MM.1S (cell line): Measurements from ENCODE around the gene SLC38A10.

Experiments
- DNase-seq: peaks from one replicate; pipeline ENCODE4 v3.0.0-alpha.2; 2015
- H2AFZ ChIP-seq: fragments of 300-600 bp; sonication (generic); 2 replicates; pipeline ENCODE4 v1.6.0; 2016; ENCODE audit warnings: antibody characterized with exemption, low read length
- H3F3A ChIP-seq: fragments of 300-600 bp; sonication (generic); 2 replicates; pipeline ENCODE4 v1.6.1; 2016; ENCODE audit warnings: mild to moderate bottlenecking, antibody characterized with exemption, low read length, moderate library complexity, mixed read lengths; ENCODE audit not compliant: insufficient read depth
- H3K27ac ChIP-seq: fragments of 300-600 bp; sonication (generic); 2 replicates; pipeline ENCODE4 v1.5.1; 2016; ENCODE audit warnings: mild to moderate bottlenecking, low read length
- H3K27me3 ChIP-seq: fragments of 300-600 bp; sonication (generic); replicated peaks from 2 replicates; pipeline ENCODE4 v1.6.0; 2016; ENCODE audit warnings: low read length; ENCODE audit not compliant: insufficient read depth
- H3K36me3 ChIP-seq: fragments of 300-600 bp; sonication (generic); replicated peaks from 2 replicates; pipeline ENCODE4 v1.6.1; 2016; ENCODE audit warnings: mild to moderate bottlenecking, low read length, mixed read lengths; ENCODE audit not compliant: insufficient read depth
- H3K4me1 ChIP-seq: fragments of 300-600 bp; sonication (generic); 2 replicates; pipeline ENCODE4 v1.6.1; 2016; ENCODE audit warnings: low read length, mixed read lengths
- H3K4me2 ChIP-seq: fragments of 300-600 bp; sonication (generic); 2 replicates; pipeline ENCODE4 v1.6.0; 2016; ENCODE audit warnings: low read depth, low read length
- H3K4me3 ChIP-seq: fragments of 300-600 bp; sonication (generic); 2 replicates; pipeline ENCODE4 v1.5.1; 2016; ENCODE audit warnings: low read length, mixed read lengths
- H3K79me2 ChIP-seq: fragments of 300-600 bp; sonication (generic); 2 replicates; pipeline ENCODE4 v1.6.1; 2016; ENCODE audit warnings: mixed run types, low read length, mixed read lengths
- H3K9ac ChIP-seq: fragments of 300-600 bp; sonication (generic); 2 replicates; pipeline ENCODE4 v1.6.1; 2016; ENCODE audit warnings: low read length, mixed read lengths
- H3K9me2 ChIP-seq: fragments of 300-600 bp; sonication (generic); replicated peaks from 2 replicates; pipeline ENCODE4 v1.6.1; 2016; ENCODE audit warnings: mild to moderate bottlenecking, low read length, mixed read lengths; ENCODE audit not compliant: insufficient read depth
- H3K9me3 ChIP-seq: fragments of 300-600 bp; sonication (generic); replicated peaks from 2 replicates; pipeline ENCODE4 v1.6.1; 2016; ENCODE audit warnings: mild to moderate bottlenecking, low read length, mixed read lengths; ENCODE audit not compliant: insufficient read depth
- H4K20me1 ChIP-seq: fragments of 300-600 bp; sonication (generic); 2 replicates; pipeline ENCODE4 v1.6.1; 2016; ENCODE audit warnings: mild to moderate bottlenecking, low read length, moderate library complexity, mixed read lengths; ENCODE audit not compliant: insufficient read depth
- EZH2 ChIP-seq: fragments of 300-600 bp; sonication (generic); optimal IDR thresholded peaks from 2 replicates; pipeline ENCODE3; 2017; ENCODE audit warnings: low read depth, mild to moderate bottlenecking, antibody characterized with exemption, low read length, mixed read lengths
- EZH2phosphoT487 ChIP-seq: fragments of 300-600 bp; sonication (generic); IDR thresholded peaks from 2 replicates; pipeline ENCODE4 v1.6.1; 2018; ENCODE audit warnings: antibody characterized with exemption, low read length
- TF ChIP-seq, protein P1 (sequence below): fragments of 300-600 bp; sonication (generic); IDR thresholded peaks from 2 replicates; pipeline ENCODE4 v1.5.1; 2016; ENCODE audit warnings: antibody characterized with exemption, low read length, mixed read lengths

SLC38A10 gene

DNA sequence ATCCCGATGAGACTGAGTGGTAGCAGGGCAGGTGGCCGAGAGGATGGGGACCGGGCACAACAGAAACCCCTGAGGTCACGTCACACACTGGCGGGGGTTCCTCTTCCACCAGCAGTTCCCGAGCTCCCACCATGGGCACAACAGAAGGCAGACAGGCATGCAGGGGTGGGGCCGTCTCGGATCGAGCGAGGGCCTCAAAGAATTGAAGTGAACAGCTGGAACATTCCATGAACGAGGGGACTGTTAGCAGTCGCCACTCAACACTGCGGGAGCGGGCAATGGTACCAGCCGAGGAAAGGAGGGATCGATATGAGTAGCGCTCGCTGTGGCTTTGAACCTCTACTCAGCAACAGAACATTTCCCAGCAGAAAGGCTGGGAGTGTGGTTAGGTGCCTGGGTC is 77.6 kb downstream of the SLC38A10 start:
- Histone ChIP-seq H3K9me2 (no peaks in the 10 kb centered on the region), H3K27ac (no peak overlapping the region), H2AFZ (no peak overlapping the region), H3K9ac (no peak overlapping the region), H3K4me3 (no peak overlapping the region), H3F3A (no peaks in the 10 kb centered on the region), H3K4me1 (0 out of 2 replicates have a peak, but pooled peaks cover 6% of the 10 kb centered on the region), H4K20me1 (no peaks in the 10 kb centered on the region), H3K9me3 (no peaks in the 10 kb centered on the region), H3K36me3 (no peaks in the 10 kb centered on the region), H3K4me2 (no peak overlapping the region), H3K79me2 (peaks cover 12% of the 10 kb centered on the region; the same call in 1 of the 2 replicates), H3K27me3 (no peaks in the 10 kb centered on the region)
- DNase-seq = no peak
- no peak for TF ChIP-seq EZH2phosphoT487
- TF ChIP-seq EZH2 = no peak
- TF ChIP-seq, protein P1, sequence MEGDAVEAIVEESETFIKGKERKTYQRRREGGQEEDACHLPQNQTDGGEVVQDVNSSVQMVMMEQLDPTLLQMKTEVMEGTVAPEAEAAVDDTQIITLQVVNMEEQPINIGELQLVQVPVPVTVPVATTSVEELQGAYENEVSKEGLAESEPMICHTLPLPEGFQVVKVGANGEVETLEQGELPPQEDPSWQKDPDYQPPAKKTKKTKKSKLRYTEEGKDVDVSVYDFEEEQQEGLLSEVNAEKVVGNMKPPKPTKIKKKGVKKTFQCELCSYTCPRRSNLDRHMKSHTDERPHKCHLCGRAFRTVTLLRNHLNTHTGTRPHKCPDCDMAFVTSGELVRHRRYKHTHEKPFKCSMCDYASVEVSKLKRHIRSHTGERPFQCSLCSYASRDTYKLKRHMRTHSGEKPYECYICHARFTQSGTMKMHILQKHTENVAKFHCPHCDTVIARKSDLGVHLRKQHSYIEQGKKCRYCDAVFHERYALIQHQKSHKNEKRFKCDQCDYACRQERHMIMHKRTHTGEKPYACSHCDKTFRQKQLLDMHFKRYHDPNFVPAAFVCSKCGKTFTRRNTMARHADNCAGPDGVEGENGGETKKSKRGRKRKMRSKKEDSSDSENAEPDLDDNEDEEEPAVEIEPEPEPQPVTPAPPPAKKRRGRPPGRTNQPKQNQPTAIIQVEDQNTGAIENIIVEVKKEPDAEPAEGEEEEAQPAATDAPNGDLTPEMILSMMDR = no peak

DNA sequence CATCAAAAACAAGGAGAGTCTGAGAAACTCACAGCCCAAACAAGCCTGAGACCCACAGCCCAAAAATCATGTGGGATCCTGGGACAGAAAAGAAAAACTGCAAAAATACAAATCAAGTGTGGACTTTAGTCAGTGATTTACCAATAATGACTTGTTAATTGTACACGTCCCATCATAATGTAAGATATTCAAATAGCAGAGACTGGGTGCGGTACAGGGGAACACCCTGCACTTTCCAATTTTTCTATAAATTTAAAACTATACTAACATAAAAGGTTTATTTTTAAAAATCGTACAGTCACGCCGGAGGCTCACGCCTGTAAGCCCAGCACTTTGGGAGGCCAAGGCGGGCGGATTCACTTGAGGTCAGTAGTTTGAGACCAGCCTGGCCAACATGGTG is 81.1 kb downstream of the SLC38A10 start:
- no peak overlapping the region for H3K27ac ChIP-seq
- no peaks in the 10 kb centered on the region for H3K9me2 ChIP-seq
- no peaks in the 10 kb centered on the region for H3F3A ChIP-seq
- H3K27me3 ChIP-seq = no peaks in the 10 kb centered on the region
- no peak overlapping the region for H3K9ac ChIP-seq
- H3K9me3 ChIP-seq = no peaks in the 10 kb centered on the region
- H3K4me3 ChIP-seq = no peak overlapping the region
- H3K4me1 ChIP-seq = no peaks in the 10 kb centered on the region
- no peaks in the 10 kb centered on the region for H4K20me1 ChIP-seq
- no peak for DNase-seq
- TF ChIP-seq EZH2 = no peak
- TF ChIP-seq, protein P1 = no peak
- no peak for TF ChIP-seq EZH2phosphoT487
- H3K4me2 ChIP-seq = no peak overlapping the region
- no peaks in the 10 kb centered on the region for H3K79me2 ChIP-seq
- H2AFZ ChIP-seq = no peak overlapping the region
- H3K36me3 ChIP-seq = no peaks in the 10 kb centered on the region

DNA sequence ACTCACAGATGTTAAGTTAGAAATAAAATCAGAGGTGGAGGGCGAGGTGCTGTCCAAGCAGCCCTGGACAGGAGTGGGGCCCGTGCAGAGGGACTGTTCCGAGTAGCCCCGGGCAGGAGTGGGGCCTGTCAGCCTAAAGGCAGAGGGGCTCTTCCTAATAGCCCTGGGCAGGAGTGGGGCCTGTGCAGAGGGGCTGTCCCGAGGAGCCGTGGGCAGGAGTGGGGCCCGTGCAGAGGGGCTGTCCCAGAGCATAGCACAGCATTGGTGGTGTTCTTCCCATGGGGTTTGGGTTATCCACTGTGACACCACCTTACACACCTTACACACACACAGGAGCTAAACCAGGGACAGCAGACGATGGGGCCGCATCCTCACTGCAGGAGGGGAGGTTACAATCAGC is 82.7 kb downstream of the SLC38A10 start:
- no peak for DNase-seq
- Histone ChIP-seq H3K4me1 (no peaks in the 10 kb centered on the region), H3K9me2 (no peaks in the 10 kb centered on the region), H3K4me3 (no peak overlapping the region), H3K27me3 (no peaks in the 10 kb centered on the region), H3K27ac (no peak overlapping the region), H2AFZ (no peak overlapping the region), H3K9ac (no peak overlapping the region), H3K36me3 (no peaks in the 10 kb centered on the region), H3K9me3 (no peaks in the 10 kb centered on the region), H3K4me2 (no peak overlapping the region), H4K20me1 (no peaks in the 10 kb centered on the region), H3K79me2 (no peaks in the 10 kb centered on the region), H3F3A (no peaks in the 10 kb centered on the region)
- no peak for TF ChIP-seq EZH2
- TF ChIP-seq EZH2phosphoT487 = no peak
- TF ChIP-seq, protein P1 = no peak
